CD4-positive, alpha-beta memory T cell (primary cell): ENCODE measurements around the gene CRBN. TPM values are rescaled to one million over a fixed set of nuclear protein-coding genes. Genes with fewer than 3 reads are reported as not detected.

Experiments
- CTCF ChIA-PET: fragments of 350-600 bp; sonication (Branson Sonifier 250); formaldehyde crosslinking; loops from one replicate; lab custom pipeline; 2021; ENCODE audit warnings: inconsistent platforms; ENCODE audit not compliant: partially characterized antibody; lab: Charles Lee
- POLR2A ChIA-PET: fragments of 350-600 bp; sonication (Branson Sonifier 250); formaldehyde crosslinking; loops from one replicate; lab custom pipeline; 2021; ENCODE audit not compliant: partially characterized antibody; lab: Charles Lee
- DNase-seq, 5 donors: peaks; one replicate each; pipeline versions ENCODE4 v3.0.0 to v3.0.0-alpha.2; 2020 to 2022; ENCODE audit warnings: mixed read lengths in 1 of 5
- H3K27ac ChIP-seq: one replicate; pipeline ENCODE4 v1.7.0; 2013; ENCODE audit warnings: low read depth, low read length
- H3K27me3 ChIP-seq: 2 replicates; pipeline ENCODE4 v1.7.0; 2013; ENCODE audit warnings: mild to moderate bottlenecking, low read length, moderate library complexity; ENCODE audit not compliant: insufficient read depth
- H3K36me3 ChIP-seq: 2 replicates; pipeline ENCODE4 v1.7.0; 2013; ENCODE audit warnings: mild to moderate bottlenecking, low read length, moderate library complexity; ENCODE audit not compliant: insufficient read depth
- H3K4me1 ChIP-seq: 2 replicates; pipeline ENCODE4 v1.7.0; 2013; ENCODE audit warnings: mild to moderate bottlenecking, low read length, moderate library complexity; ENCODE audit not compliant: insufficient read depth
- H3K4me3 ChIP-seq, 2 donors: one replicate each; pipeline ENCODE4 v1.7.0; 2013; ENCODE audit warnings: low read length in 2 of 2, mild to moderate bottlenecking in 1 of 2
- H3K9me3 ChIP-seq, 2 donors: one replicate each; pipeline ENCODE4 v1.7.0; 2013; ENCODE audit warnings: low read length in 2 of 2, control low read depth in 1 of 2; ENCODE audit not compliant: control insufficient read depth in 1 of 2
- H3K27ac Mint-ChIP-seq, 7 donors: one replicate each; pipeline ENCODE4 v1.8.0; 2020 to 2021; ENCODE audit warnings: mixed read lengths in 7 of 7, mild to moderate bottlenecking in 6 of 7, inconsistent platforms in 3 of 7, moderate library complexity in 3 of 7
- H3K27me3 Mint-ChIP-seq, 2 donors: one replicate each; pipeline ENCODE4 v1.8.0; 2020 to 2021; ENCODE audit warnings: mixed read lengths in 2 of 2
- H3K36me3 Mint-ChIP-seq, 2 donors: one replicate each; pipeline ENCODE4 v1.8.0; 2020 to 2021; ENCODE audit warnings: mixed read lengths in 2 of 2, inconsistent platforms in 1 of 2, mild to moderate bottlenecking in 1 of 2
- H3K4me1 Mint-ChIP-seq, 4 donors: one replicate each; pipeline ENCODE4 v1.8.0; 2020 to 2021; ENCODE audit warnings: mixed read lengths in 4 of 4, mild to moderate bottlenecking in 1 of 4
- H3K4me3 Mint-ChIP-seq, 8 donors: one replicate each; pipeline ENCODE4 v1.8.0; 2020 to 2021; ENCODE audit warnings: mixed read lengths in 8 of 8, mild to moderate bottlenecking in 7 of 8, moderate library complexity in 6 of 8, inconsistent platforms in 3 of 8
- H3K9me3 Mint-ChIP-seq, 8 donors: one replicate each; pipeline ENCODE4 v1.8.0; 2020 to 2021; ENCODE audit warnings: mixed read lengths in 8 of 8, mild to moderate bottlenecking in 5 of 8, inconsistent platforms in 3 of 8, moderate library complexity in 1 of 8
- intact Hi-C: fragments of 100-400 bp; cut with micrococcal nuclease; formaldehyde crosslinking; loops from one replicate; pipeline ENCODE4 v1.15.1; 2023
- polyA plus RNA-seq, 2 donors: library from polyadenylated mRNA; unstranded; fragments of 300-500 nt; fragmentation: Illumina TruSeq; gene quantifications; one replicate each; pipeline ENCODE4 v1.2.3, GENCODE V29; 2021
- total RNA-seq, 2 experiments: library from RNA; stranded (reverse); gene quantifications; one replicate each; pipeline ENCODE4 v1.2.3, GENCODE V29; 2021

Gene CRBN
- total and polyA plus RNA-seq, 4 experiments from 2014 or later, result 150 to 235 (median 178) TPM

DNA sequence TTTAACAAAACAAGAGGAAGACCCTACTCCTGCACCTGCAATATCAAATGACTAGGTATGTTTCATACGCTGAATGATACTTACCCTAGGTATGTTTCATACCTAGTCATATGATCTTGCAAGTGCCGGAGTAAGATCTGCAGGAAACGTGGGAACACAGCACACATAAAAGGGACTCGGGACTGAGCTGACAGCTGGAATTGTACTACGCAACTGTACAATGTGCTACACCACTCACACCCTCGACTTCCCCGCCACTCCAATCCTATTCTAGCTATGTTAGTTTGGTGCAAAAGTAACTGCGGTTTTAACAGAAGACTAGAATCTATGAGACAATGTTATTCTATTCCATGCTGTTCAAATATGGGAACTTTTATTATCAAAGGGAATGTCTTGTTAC, 22.0 kb downstream of the CRBN start:
- Histone ChIP-seq H3K9me3 (no peaks in the 10 kb centered on the region), H3K4me1 (peaks cover 16% of the 10 kb centered on the region), H3K27me3 (no peaks in the 10 kb centered on the region), H3K36me3 (peaks cover 75% of the 10 kb centered on the region), H3K4me3 (no peak overlapping the region), H3K27ac (no peak overlapping the region)
- no peaks in the 10 kb centered on the region for H3K27me3 Mint-ChIP-seq
- no peak for DNase-seq
- intact Hi-C loops, result no loop called here
- peaks cover 35 to 75% (median 47%) of the 10 kb centered on the region in 4 donors for H3K4me1 Mint-ChIP-seq
- peaks cover 0 to 2% (median 0%) of the 10 kb centered on the region in 8 donors for H3K9me3 Mint-ChIP-seq
- no peak overlapping the region for H3K4me3 Mint-ChIP-seq
- peaks cover 48 to 92% of the 10 kb centered on the region in 2 donors for H3K36me3 Mint-ChIP-seq
- ChIA-PET CTCF (interaction anchor here (0.7 kb wide), 1 partner anchor 13 kb away, joined by 3 read pairs; no protein-coding TSS in a partner anchor), POLR2A (interaction anchor here (0.9 to 1.4 kb wide), 2 partner anchors 20 to 22 kb away, joined by 3 read pairs; partner anchors contain the start of gene CRBN)
- peak overlapping the region in 6 of 7 donors; percentile 30 to 75 (median 58) for H3K27ac Mint-ChIP-seq

DNA sequence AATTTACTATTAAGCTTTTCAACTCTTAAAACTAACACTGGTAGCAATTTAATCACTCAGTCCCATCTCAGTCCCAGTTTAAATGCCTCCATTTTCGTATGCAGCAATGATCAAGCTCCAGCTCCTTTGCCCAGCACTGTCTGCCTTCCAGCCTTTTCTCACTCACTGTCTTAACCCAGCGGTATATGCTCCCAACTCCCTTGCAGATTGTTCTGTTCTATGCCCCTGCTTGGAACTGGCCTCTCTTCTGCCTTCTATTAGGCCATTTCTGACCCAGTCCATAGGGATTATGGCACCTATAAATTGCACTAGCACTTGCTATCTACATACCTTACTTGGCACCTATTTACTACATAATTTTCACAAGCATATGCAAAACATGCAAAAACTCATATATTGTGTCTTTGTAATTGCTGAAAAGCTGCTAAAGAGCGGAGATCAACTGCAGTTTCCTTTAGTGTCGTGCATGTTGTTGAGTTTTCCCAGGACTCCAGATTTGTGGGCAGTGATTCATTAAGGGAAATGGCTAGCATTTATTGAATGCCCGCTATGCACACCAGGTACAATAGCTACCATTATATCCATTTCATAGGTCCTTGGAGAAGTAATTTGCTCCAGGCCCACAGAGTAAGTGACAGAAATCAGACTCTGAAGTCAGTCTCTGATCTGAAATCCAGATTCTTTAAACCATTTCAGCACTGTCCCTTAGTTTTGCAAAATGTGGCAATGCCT, 24.4 kb downstream of the CRBN start:
- intact Hi-C loops, result no loop called here
- POLR2A ChIA-PET, result interaction anchor here (1.0 kb wide), 1 partner anchor 11 kb away, joined by 3 read pairs; no protein-coding TSS in a partner anchor
- H3K27me3 ChIP-seq, result no peaks in the 10 kb centered on the region
- peak overlapping the region in 6 of 7 donors; percentile 39 to 87 (median 76) for H3K27ac Mint-ChIP-seq
- H3K36me3 ChIP-seq, result peaks cover 78% of the 10 kb centered on the region
- CTCF ChIA-PET, result interaction anchor here (0.8 to 3.4 kb wide), 2 partner anchors 16 to 38 kb away, joined by 3 to 20 read pairs; no protein-coding TSS in a partner anchor
- H3K4me3 Mint-ChIP-seq, result no peak overlapping the region
- no peak overlapping the region for H3K4me3 ChIP-seq
- H3K9me3 ChIP-seq, result no peaks in the 10 kb centered on the region
- H3K27me3 Mint-ChIP-seq, result no peaks in the 10 kb centered on the region
- peaks cover 49 to 92% of the 10 kb centered on the region in 2 donors for H3K36me3 Mint-ChIP-seq
- peak overlapping the region; percentile 22 for H3K27ac ChIP-seq
- DNase-seq, result no peak
- H3K4me1 ChIP-seq, result peaks cover 19% of the 10 kb centered on the region
- no peaks in the 10 kb centered on the region for H3K9me3 Mint-ChIP-seq
- H3K4me1 Mint-ChIP-seq, result peaks cover 33 to 66% (median 46%) of the 10 kb centered on the region in 4 donors

DNA sequence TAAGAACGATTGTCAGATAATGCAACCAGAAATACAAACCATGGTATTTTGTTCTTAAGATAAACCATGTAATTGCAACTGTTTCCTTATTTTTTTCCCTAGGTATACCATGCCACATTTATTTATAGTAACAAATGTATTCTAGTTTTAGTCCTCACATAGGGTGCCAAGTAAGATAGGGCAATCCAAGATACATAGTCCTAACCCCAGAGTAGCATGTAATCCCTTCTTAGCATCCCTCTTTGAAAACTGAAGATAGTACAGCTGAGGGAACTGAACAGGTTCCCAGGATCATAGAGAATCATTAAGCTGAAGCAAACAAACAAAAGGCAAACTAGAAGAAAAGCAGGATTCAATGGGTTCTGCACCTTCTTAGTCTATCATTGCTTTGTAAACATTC, 28.0 kb downstream of the CRBN start:
- peaks cover 18 to 61% (median 32%) of the 10 kb centered on the region in 4 donors for H3K4me1 Mint-ChIP-seq
- H3K27ac ChIP-seq, result no peak overlapping the region
- peak overlapping the region; percentile 29 to 83 (median 69) for H3K27ac Mint-ChIP-seq
- intact Hi-C loops, result no loop called here
- ChIA-PET POLR2A (no interaction called here), CTCF (interaction anchor here (3.4 kb wide), 1 partner anchor 20 kb away, joined by 20 read pairs; no protein-coding TSS in a partner anchor)
- no peaks in the 10 kb centered on the region for H3K27me3 ChIP-seq
- no peaks in the 10 kb centered on the region for H3K9me3 Mint-ChIP-seq
- H3K27me3 Mint-ChIP-seq, result no peaks in the 10 kb centered on the region
- no peaks in the 10 kb centered on the region for H3K9me3 ChIP-seq
- peaks cover 45 to 85% of the 10 kb centered on the region in 2 donors for H3K36me3 Mint-ChIP-seq
- H3K4me3 ChIP-seq, result no peak overlapping the region
- H3K36me3 ChIP-seq, result peaks cover 84% of the 10 kb centered on the region
- no peak for DNase-seq
- peaks cover 24% of the 10 kb centered on the region for H3K4me1 ChIP-seq
- no peak overlapping the region for H3K4me3 Mint-ChIP-seq

DNA sequence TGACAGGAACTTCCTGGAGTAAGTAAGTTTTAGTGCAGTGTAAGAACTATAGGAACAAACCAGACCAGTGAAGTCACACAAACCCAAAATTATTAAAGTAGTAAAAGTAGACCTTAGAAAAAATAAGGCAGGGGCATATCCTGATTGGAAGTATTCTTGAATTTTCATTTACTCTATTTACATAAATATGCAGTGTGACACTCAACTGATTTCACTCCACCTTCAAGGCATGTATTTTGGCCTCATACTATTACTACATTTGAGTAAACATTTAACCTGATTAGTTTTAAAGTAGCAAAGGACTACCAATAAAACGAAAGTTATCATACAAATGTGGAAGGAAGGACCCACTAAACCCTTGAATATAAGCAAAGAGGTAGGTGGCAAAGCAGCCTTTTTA, 29.9 kb downstream of the CRBN start:
- intact Hi-C loops, result no loop called here
- no peak for DNase-seq
- peak overlapping the region in 1 of 8 donors; percentile 31 for H3K4me3 Mint-ChIP-seq
- no peaks in the 10 kb centered on the region for H3K27me3 ChIP-seq
- H3K36me3 Mint-ChIP-seq, result peaks cover 52 to 83% of the 10 kb centered on the region in 2 donors
- peak overlapping the region; percentile 52 for H3K27ac ChIP-seq
- ChIA-PET POLR2A (no interaction called here), CTCF (no interaction called here)
- H3K4me3 ChIP-seq, result no peak overlapping the region
- no peaks in the 10 kb centered on the region for H3K9me3 ChIP-seq
- peaks cover 12 to 50% (median 22%) of the 10 kb centered on the region in 4 donors for H3K4me1 Mint-ChIP-seq
- H3K4me1 ChIP-seq, result peaks cover 24% of the 10 kb centered on the region
- no peaks in the 10 kb centered on the region for H3K27me3 Mint-ChIP-seq
- peak overlapping the region; percentile 21 to 84 (median 78) for H3K27ac Mint-ChIP-seq
- peaks cover 80% of the 10 kb centered on the region for H3K36me3 ChIP-seq
- H3K9me3 Mint-ChIP-seq, result no peaks in the 10 kb centered on the region

DNA sequence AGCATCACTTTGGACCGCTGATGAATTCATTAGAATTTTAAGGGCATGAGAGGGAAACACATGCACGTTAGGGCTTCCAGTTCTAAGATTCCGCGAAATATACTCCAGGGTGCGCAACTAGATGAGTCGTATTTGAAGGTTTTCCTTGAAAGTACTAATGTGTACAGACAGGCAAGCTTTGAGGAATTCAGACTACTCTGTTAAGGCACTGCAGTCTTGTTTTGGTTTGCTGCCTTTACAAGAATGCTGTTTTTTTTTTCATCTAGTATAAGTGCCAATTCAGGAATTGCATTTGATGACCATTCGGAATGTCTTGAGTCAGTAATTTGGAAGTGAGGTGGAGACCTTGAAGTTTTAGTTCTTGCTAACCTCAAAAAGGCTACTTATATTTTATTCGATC, 33.7 kb downstream of the CRBN start:
- ChIA-PET POLR2A (no interaction called here), CTCF (no interaction called here)
- H3K27ac ChIP-seq, result no peak overlapping the region
- intact Hi-C loops, result loop anchor here (2.0 kb wide), 1 partner anchor 17 kb away; no protein-coding TSS in a partner anchor
- H3K4me1 ChIP-seq, result peaks cover 19% of the 10 kb centered on the region
- peaks cover 9 to 39% (median 14%) of the 10 kb centered on the region in 4 donors for H3K4me1 Mint-ChIP-seq
- no peaks in the 10 kb centered on the region for H3K27me3 ChIP-seq
- H3K9me3 ChIP-seq, result no peaks in the 10 kb centered on the region
- H3K36me3 Mint-ChIP-seq, result peaks cover 47 to 82% of the 10 kb centered on the region in 2 donors
- H3K27me3 Mint-ChIP-seq, result no peaks in the 10 kb centered on the region
- H3K4me3 Mint-ChIP-seq, result no peak overlapping the region
- DNase-seq, result no peak
- no peaks in the 10 kb centered on the region for H3K9me3 Mint-ChIP-seq
- H3K36me3 ChIP-seq, result peaks cover 65% of the 10 kb centered on the region
- no peak overlapping the region for H3K4me3 ChIP-seq
- H3K27ac Mint-ChIP-seq, result peak overlapping the region in 4 of 7 donors; percentile 5 to 42 (median 35)

DNA sequence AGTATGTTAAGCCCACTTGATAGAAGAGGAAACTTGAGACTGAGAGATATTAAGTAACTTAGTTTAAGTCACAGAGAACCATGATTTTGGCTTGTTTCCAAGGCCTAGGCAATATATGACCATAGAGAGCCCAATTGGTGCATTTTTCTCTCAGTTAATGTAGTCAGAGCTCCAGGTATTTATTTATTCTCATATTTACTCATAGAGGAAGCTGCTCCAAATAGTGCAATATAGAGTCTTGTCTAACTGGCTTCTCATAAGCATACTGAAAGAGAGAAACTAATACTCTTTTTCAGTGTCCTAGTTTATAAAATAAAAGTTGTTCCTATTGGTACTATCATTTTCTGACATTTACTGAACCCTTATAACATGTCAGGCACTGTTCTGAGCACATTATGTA, 37.6 kb downstream of the CRBN start:
- ChIA-PET POLR2A (interaction anchor here (0.8 to 1.8 kb wide), 4 partner anchors 9 to 37 kb away, joined by 3 to 5 read pairs (median 4); no protein-coding TSS in a partner anchor), CTCF (interaction anchor here (1.2 kb wide), 1 partner anchor 12 kb away, joined by 3 read pairs; no protein-coding TSS in a partner anchor)
- Histone ChIP-seq H3K36me3 (peaks cover 56% of the 10 kb centered on the region), H3K27me3 (no peaks in the 10 kb centered on the region), H3K9me3 (no peaks in the 10 kb centered on the region), H3K27ac (no peak overlapping the region), H3K4me1 (no peaks in the 10 kb centered on the region), H3K4me3 (no peak overlapping the region)
- intact Hi-C loops, result no loop called here
- Mint-ChIP-seq H3K27me3 (no peaks in the 10 kb centered on the region), H3K4me1 (peaks cover 11 to 32% (median 21%) of the 10 kb centered on the region in 4 donors), H3K27ac (peak overlapping the region in 5 of 7 donors; percentile 31 to 74 (median 32)), H3K9me3 (no peaks in the 10 kb centered on the region), H3K36me3 (peaks cover 66 to 88% of the 10 kb centered on the region in 2 donors), H3K4me3 (no peak overlapping the region)
- DNase-seq, result no peak

DNA sequence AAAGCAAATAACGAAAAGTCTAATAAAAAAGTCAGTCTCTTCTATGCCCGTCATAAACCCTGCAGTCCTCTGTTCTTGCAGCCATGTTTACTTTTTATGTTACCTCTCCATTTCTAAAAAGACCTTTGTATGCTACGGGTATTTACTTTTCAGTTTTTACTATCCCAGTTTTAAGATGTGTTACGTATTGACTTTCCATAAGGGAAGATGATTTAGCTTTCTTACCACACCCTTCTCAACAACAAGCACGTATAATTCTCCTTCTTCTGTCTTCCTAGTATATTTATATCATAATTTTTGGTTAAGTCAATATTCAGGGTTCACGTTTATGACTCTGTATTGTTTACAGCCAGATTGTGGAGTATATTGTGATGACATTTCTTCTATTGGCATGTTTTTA, 42.0 kb downstream of the CRBN start:
- H3K27ac Mint-ChIP-seq, result peak overlapping the region in 6 of 7 donors; percentile 59 to 84 (median 68)
- H3K27me3 Mint-ChIP-seq, result no peaks in the 10 kb centered on the region
- peaks cover 41 to 66% (median 52%) of the 10 kb centered on the region in 4 donors for H3K4me1 Mint-ChIP-seq
- Histone ChIP-seq H3K4me1 (peaks cover 37% of the 10 kb centered on the region), H3K27me3 (no peaks in the 10 kb centered on the region), H3K9me3 (no peaks in the 10 kb centered on the region), H3K36me3 (peaks cover 42% of the 10 kb centered on the region), H3K27ac (no peak overlapping the region), H3K4me3 (no peak overlapping the region)
- H3K4me3 Mint-ChIP-seq, result no peak overlapping the region
- no peaks in the 10 kb centered on the region for H3K9me3 Mint-ChIP-seq
- H3K36me3 Mint-ChIP-seq, result peaks cover 42 to 83% of the 10 kb centered on the region in 2 donors
- no peak for DNase-seq
- CTCF ChIA-PET, result no interaction called here
- POLR2A ChIA-PET, result no interaction called here
- intact Hi-C loops, result no loop called here
